Measurements from ENCODE around the gene ITSN1.
A peak's percentile ranks its signal among the peaks of the same experiment; 100 is the strongest.
"Not testable (repeated sequence)": the region's sequence is repeated elsewhere in the genome, so short reads cannot be mapped to it uniquely, and the experiment has no call there.

ITSN1 gene

GRCh38 chr21:33774551-33774950 is 132.2 kb downstream of the ITSN1 start:
- DNase-seq (ENCODE audit: low spot score) = no peak

- no peak for DNase-seq (ENCODE audit: low spot score)
Measured at GRCh38 chr21:33775100-33775828, 133.0 kb downstream of the ITSN1 start.

GRCh38 chr21:33780631-33781030 is 138.3 kb downstream of the ITSN1 start:
- peak; percentile 22 for DNase-seq (ENCODE audit: low spot score)

- no peak for DNase-seq (ENCODE audit: low spot score)
Measured at GRCh38 chr21:33781121-33781520, 138.8 kb downstream of the ITSN1 start.

GRCh38 chr21:33783187-33783979 is 141.1 kb downstream of the ITSN1 start:
- DNase-seq (ENCODE audit: low spot score) = no peak

- no peak for DNase-seq (ENCODE audit: low spot score)
Measured at GRCh38 chr21:33787431-33787830, 145.1 kb downstream of the ITSN1 start.

GRCh38 chr21:33788438-33788837 is 146.1 kb downstream of the ITSN1 start:
- DNase-seq (ENCODE audit: low spot score) = not testable (repeated sequence)

- no peak for DNase-seq (ENCODE audit: low spot score)
Measured at GRCh38 chr21:33789697-33790096, 147.4 kb downstream of the ITSN1 start.

GRCh38 chr21:33791073-33791472 is 148.8 kb downstream of the ITSN1 start:
- no peak for DNase-seq (ENCODE audit: low spot score)

- DNase-seq (ENCODE audit: low spot score) = no peak
Measured at GRCh38 chr21:33794596-33794995, 152.3 kb downstream of the ITSN1 start.

GRCh38 chr21:33797565-33797964 is 155.3 kb downstream of the ITSN1 start:
- DNase-seq (ENCODE audit: low spot score) = no peak

GRCh38 chr21:33799378-33800090 is 157.2 kb downstream of the ITSN1 start:
- DNase-seq (ENCODE audit: low spot score) = no peak

GRCh38 chr21:33800753-33801423 is 158.6 kb downstream of the ITSN1 start:
- no peak for DNase-seq (ENCODE audit: low spot score)

GRCh38 chr21:33801424-33802405 is 159.4 kb downstream of the ITSN1 start:
- DNase-seq (ENCODE audit: low spot score) = peak; percentile 31

- DNase-seq (ENCODE audit: low spot score) = no peak
Measured at GRCh38 chr21:33802481-33802880, 160.2 kb downstream of the ITSN1 start.

- DNase-seq (ENCODE audit: low spot score) = no peak
Measured at GRCh38 chr21:33808715-33809367, 166.5 kb downstream of the ITSN1 start.

- no peak for DNase-seq (ENCODE audit: low spot score)
Measured at GRCh38 chr21:33810766-33811165, 168.5 kb downstream of the ITSN1 start.

GRCh38 chr21:33811167-33812010 is 169.1 kb downstream of the ITSN1 start:
- DNase-seq (ENCODE audit: low spot score) = no peak

- DNase-seq (ENCODE audit: low spot score) = no peak
Measured at GRCh38 chr21:33813832-33814365, 171.6 kb downstream of the ITSN1 start.

Data from AG08396 (cell line).